GM12891 (cell line): ENCODE data around the gene RPL10.

Experiments used
- DNase-seq: peaks from one replicate; pipeline ENCODE4 v3.0.0; 2011; ENCODE audit warnings: low spot score; ENCODE audit not compliant: insufficient read length
- FAIRE-seq: peaks from 2 replicates; lab custom pipeline; 2011; peaks lifted over from hg19 to GRCh38; lab: Jason Lieb, UNC
- PAX5 ChIP-seq: IDR thresholded peaks from 2 replicates; pipeline ENCODE4 v1.6.1; 2011; ENCODE audit warnings: low read length, moderate library complexity, mild to moderate bottlenecking; ENCODE audit not compliant: insufficient read depth, severe bottlenecking
- POLR2A ChIP-seq: IDR thresholded peaks from 2 replicates; pipeline ENCODE4 v1.6.1; 2011; ENCODE audit warnings: low read depth, low read length, control low read depth
- POLR2AphosphoS5 ChIP-seq: IDR thresholded peaks from 2 replicates; pipeline ENCODE4 v1.6.1; 2011; ENCODE audit warnings: low read depth, low read length, control low read depth
- POU2F2 ChIP-seq: IDR thresholded peaks from 2 replicates; pipeline ENCODE4 v1.6.1; 2011; ENCODE audit warnings: low read depth, mild to moderate bottlenecking, control low read depth, low read length, moderate library complexity
- SPI1 ChIP-seq: IDR thresholded peaks from 2 replicates; pipeline ENCODE4 v1.6.1; 2011; ENCODE audit warnings: low read depth, low read length, control low read depth
- TAF1 ChIP-seq: IDR thresholded peaks from 2 replicates; pipeline ENCODE4 v1.6.1; 2011; ENCODE audit warnings: low read depth, low read length, control low read depth

RPL10 gene

DNA sequence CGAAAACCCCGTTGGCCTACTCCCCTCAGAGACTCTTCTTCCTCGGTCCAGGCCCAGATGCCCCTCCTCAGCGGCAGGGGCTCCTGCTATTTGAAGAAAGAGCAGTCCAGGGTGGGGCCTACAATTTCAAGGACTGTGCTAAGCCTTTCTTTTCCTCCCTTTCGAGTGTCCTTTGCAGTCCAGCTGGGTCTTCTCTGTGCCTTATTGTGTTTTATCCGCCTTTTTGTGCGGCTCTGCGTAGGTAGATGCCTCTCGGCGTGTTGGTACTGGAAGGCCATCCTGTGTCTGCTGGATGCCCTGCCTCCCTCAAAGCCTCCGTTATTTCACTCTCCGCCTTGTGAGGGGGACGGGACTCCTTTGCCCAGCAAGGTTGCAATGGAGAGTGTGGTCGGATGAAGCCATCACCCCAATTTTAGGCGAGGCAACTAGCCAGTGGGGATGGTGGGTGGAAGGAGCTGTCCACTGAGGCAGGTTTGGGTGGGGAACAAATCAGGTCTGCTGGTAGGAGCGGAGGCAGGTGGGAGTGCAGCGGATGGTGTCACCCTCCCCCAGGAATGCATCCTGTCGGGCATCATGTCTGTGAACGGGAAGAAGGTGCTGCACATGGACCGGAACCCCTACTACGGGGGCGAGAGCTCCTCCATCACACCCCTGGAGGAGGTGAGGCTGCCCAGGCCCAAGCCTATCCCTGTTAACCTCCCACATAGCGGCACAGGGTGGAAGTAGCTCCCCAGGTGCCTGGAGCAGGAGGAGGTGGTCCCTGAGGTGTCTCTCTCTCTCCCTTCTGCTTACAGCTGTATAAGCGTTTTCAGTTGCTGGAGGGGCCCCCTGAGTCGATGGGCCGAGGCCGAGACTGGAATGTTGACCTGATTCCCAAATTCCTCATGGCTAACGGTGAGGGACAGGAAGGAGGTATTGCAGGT, 40.1 kb downstream of the RPL10 start:
- DNase-seq (no peak), FAIRE-seq (peak; percentile 83)
- TF ChIP-seq PAX5 (no peak), TAF1 (no peak), POLR2A (no peak), POU2F2 (no peak)

DNA sequence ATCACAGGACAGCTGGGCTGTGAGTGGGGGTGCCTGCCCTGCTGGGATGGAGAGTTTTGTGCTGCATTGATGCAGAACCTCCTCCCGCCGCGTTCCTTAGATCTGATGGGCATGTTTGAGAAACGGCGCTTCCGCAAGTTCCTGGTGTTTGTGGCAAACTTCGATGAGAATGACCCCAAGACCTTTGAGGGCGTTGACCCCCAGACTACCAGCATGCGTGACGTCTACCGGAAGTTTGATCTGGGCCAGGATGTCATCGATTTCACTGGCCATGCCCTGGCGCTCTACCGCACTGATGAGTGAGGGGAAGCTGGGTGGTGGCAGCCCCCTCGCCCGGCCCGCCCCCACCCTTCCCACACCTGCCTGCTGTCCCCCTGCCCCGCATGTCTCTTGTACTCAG, 41.7 kb downstream of the RPL10 start:
- no peak for FAIRE-seq
- DNase-seq: no peak
- no peak for TF ChIP-seq POLR2A

DNA sequence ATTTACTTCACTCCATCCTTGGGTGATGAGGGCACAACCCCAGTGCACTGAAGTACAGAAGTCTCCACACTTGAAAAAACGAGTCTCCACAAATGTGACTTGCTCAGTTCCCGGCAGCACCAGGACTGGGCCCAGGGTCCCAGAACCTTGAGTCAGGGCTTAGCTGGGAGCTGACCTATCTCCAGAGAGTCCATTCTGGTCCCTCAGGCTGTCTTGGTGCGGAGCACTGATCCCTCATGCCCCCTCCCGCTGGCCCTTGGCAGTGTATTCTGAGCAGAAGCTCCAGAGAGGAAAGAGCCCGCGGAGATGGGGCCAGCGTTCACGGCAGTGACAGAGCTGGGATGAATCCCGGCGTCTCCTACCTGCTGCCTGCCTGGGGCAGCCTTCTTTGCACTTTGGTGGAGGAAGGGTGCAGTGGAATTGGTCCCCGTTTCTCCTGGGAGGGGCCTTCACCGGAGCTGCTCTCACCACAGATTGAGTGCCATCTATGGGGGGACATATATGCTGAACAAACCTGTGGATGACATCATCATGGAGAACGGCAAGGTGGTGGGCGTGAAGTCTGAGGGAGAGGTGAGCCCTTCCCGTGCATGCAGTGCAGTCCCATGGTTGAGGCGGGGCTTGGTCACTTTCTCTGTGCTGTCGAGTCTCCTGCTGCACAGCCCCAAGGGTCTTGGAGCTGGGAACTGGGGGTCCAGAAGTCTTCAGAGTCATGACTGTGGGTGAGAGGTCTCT, 42.6 kb downstream of the RPL10 start:
- TF ChIP-seq POLR2AphosphoS5: no peak
- TF ChIP-seq TAF1: no peak
- TF ChIP-seq POLR2A: no peak
- TF ChIP-seq SPI1: no peak
- TF ChIP-seq POU2F2: no peak
- FAIRE-seq: peak; percentile 40
- DNase-seq: no peak

DNA sequence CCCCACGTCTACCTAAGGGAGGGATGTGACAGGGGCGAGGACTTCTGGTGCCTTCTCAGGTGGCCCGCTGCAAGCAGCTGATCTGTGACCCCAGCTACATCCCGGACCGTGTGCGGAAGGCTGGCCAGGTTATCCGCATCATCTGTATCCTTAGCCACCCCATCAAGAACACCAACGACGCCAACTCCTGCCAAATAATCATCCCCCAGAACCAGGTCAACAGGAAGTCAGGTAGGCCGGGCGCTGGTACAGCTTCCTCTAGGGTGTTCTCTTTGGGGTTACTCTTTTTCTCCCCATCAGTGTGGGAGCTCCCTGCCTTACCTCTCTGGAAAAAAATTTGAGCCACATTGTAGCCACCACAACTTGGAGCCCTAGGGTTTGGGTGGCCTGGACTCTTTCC, 43.4 kb downstream of the RPL10 start:
- no peak for FAIRE-seq
- TF ChIP-seq POLR2A: no peak
- no peak for TF ChIP-seq TAF1
- TF ChIP-seq POLR2AphosphoS5: no peak
- TF ChIP-seq PAX5: no peak
- no peak for TF ChIP-seq POU2F2
- TF ChIP-seq SPI1: no peak
- DNase-seq: no peak

DNA sequence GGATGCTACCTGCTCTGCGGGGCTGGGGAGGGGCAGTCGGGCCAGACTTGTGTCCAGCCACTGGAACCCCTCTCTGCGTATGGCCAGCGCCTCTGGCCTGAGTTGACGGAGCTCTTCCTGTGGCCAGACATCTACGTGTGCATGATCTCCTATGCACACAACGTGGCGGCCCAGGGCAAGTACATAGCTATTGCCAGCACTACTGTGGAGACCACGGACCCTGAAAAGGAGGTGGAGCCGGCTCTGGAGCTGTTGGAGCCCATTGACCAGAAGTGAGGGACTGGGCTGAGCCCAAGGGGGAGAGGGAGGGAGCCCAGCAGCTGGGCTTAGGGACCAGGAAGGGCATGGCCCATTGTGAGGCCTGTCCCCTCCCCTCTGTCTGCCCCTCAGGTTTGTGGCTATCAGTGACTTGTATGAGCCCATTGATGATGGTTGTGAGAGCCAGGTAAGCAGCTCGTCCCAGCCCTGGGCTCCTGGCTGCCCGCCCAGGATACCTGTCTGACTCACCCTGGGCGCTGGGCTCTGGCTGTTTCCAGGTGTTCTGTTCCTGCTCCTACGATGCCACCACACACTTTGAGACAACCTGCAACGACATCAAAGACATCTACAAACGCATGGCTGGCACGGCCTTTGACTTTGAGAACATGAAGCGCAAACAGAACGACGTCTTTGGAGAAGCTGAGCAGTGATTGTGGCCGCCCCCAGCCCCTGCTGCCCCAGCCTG, 44.0 kb downstream of the RPL10 start:
- FAIRE-seq (no peak), DNase-seq (no peak)
- TF ChIP-seq POU2F2 (no peak), TAF1 (no peak), POLR2AphosphoS5 (no peak), POLR2A (no peak), SPI1 (no peak), PAX5 (no peak)

DNA sequence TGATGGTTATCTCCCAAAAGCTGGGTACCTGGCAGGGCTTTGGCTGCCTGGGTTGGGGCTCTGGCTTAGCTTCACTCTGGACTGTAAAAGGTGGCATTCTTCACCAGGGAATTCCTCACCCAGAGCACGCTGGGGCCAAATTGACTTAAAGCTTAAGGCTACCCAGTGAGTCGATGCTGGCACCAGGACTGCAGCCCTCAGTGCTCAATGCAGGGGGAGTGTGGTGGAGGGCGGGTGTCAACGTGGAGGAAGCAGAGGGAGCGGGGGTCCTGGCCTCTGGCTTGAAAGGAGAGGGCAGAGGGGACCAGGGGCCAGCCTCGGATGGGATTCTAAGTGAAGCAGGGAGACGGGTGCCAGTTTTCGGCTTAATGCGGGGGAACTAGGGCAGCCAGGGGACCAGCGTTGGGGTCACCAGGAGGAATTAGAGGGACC, 45.3 kb downstream of the RPL10 start:
- FAIRE-seq (peak; percentile 54), DNase-seq (no peak)
- TF ChIP-seq POLR2AphosphoS5: no peak
- TF ChIP-seq POU2F2: no peak

DNA sequence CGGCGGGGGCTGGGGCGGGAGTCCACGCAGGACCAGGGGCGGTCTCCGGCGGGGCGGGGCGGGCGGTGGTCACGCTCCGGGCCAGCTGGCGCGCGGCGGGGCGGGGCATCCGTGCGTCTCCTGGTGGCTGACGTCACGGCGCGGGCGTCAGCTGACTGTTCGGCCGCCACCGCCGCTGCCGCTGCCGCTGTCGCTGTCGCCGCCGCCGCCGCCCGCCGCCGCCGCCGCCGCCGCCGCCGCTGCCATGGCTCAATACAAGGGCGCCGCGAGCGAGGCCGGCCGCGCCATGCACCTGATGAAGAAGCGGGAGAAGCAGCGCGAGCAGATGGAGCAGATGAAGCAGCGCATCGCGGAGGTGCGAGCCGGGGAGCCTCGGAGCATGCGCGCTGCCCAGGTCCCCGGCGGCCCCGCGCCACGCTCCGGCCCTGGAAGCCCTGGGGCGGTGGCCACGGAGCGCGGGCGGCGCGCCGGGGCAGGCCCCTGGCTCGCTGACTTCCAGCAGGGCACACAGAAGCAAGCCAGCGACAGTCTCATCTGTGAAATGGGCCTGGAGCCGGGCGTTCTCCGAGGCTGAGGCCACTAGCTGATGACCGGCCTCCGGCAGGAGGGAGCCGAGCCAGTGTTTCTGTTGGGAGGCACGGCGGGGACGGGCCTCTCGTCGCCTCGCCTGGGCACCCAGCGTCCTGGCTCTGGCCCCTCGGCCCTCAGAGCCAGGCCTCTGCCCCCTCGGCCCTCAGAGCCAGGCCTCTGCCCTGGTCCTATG, 46.0 kb downstream of the RPL10 start, which contains the start of gene FAM50A:
Gene FAM50A (plus strand): TSS at position 150 of the 763 bp plus-strand sequence. CDS start 95 bp downstream, at position 245.
- DNase-seq: peak; percentile 87
- FAIRE-seq: peak; percentile 96
- TF ChIP-seq SPI1: no peak
- no peak for TF ChIP-seq POLR2A
- no peak for TF ChIP-seq POLR2AphosphoS5
- TF ChIP-seq PAX5: no peak
- no peak for TF ChIP-seq POU2F2
- no peak for TF ChIP-seq TAF1

DNA sequence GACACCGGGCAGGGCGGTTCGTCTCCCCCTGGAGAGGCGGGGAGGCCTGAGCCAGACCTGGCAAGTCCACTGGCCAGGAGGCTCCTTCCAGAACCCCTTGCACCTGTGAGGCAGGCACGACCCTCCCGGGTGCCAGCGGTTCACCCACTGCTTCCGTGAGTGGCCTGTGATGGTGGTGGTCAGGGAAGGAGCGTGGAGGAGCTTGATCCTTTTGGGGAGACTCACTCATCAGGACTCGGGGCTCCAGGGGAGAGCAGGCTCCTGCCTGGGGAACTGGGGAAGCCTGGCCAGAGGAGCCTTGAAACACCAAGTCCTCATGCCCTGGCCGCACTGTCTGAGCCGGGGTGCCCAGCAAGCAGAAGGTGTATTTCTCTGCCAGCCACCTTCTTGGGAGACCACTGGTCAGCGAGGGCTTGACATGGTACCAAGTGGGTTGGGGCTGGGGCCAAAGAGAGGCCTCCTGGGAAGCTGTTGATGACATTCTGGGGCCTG, 46.6 kb downstream of the RPL10 start:
- FAIRE-seq (peak; percentile 47), DNase-seq (no peak)
- no peak for TF ChIP-seq PAX5
- TF ChIP-seq POLR2A: no peak
- TF ChIP-seq SPI1: no peak
- TF ChIP-seq TAF1: no peak
- TF ChIP-seq POU2F2: no peak
- no peak for TF ChIP-seq POLR2AphosphoS5

DNA sequence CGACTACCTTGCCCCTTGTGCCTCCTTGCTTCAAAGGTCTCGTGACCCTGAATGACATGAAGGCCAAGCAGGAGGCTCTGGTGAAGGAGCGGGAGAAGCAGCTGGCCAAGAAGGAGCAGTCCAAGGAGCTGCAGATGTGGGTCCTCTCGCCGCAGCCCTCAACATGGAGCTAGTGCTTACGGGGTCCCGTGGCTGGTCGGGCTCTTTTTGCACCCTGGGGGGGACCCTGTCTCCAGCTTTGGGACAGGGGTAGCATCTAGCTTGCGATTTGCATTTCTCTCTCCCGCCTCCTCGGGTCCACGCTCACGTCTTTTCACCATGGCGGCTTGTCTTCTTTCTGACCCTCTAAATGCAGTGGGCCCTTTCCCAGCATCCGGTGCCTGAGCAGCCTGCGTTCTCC, 47.6 kb downstream of the RPL10 start:
- DNase-seq: no peak
- FAIRE-seq: no peak
- no peak for TF ChIP-seq PAX5
